Measurements from ENCODE around the gene MEOX1.

Gene MEOX1

DNA sequence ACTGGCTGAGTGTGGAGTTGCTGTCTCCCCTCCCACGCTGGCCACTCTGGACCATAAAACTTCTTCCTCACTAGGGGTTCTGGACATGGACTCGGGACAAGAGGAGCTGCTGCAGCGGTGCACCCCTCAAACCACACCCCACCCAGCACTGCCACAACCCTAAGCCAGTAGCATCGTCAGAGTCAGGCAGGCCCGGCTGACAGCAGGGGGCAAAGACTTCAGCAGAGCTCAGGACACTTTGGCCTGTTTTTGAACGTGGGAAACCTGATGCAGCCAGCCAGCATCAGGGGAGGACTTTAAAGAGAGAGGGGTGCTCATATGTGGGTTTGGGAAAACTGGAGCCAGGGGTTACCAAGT lies 9.6 kb downstream of the MEOX1 start:
- DNase-seq, result no peak

DNA sequence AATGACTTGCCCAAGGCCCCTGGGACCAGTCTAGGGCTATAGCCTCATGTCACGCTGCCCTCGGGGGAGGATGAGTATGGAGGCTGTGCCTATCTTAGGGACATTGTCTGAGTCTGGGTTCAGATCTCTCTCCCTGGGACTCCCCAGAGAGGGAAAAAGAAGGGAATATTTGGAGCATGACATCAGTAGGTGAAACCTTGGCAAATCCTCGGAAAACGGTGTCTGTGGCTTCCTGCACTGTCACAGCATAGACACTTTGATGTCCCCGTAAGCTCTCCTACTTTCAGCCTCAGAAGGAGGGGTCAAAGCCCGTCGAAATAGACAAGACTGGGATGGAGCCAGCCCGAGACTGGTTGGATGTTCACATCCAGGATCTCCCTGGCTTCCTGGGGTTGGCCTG lies 11.3 kb downstream of the MEOX1 start:
- DNase-seq, result no peak

GRCh38 chr17:43648916-43649315 lies 12.8 kb downstream of the MEOX1 start:
- DNase-seq, result no peak

- DNase-seq, result no peak
Observed at GRCh38 chr17:43645765-43646481, 15.8 kb downstream of the MEOX1 start.

- no peak for DNase-seq
Observed at GRCh38 chr17:43645450-43645764, 16.3 kb downstream of the MEOX1 start.

GRCh38 chr17:43644081-43644480 lies 17.6 kb downstream of the MEOX1 start:
- DNase-seq, result no peak

DNA sequence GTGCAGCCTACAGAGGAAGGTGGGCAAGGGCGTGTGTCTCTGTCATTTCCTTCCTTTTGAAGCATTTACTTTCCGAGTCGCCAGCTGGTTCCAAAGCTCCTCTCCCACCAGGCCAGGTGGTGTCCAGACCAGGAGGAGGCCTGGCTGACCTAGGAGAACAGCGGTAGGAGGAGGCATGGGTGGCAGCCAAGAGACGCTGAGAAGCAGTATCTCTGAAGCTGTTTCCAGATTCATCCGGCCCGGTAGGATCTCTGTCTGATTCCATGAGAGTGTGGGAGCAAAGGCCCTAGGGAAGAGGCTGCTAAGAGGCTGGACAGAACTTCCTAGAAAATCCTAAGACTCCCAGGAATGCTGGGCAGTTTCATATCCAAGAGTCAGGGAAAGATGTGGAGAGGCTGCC lies 20.3 kb downstream of the MEOX1 start:
- DNase-seq, result no peak

DNA sequence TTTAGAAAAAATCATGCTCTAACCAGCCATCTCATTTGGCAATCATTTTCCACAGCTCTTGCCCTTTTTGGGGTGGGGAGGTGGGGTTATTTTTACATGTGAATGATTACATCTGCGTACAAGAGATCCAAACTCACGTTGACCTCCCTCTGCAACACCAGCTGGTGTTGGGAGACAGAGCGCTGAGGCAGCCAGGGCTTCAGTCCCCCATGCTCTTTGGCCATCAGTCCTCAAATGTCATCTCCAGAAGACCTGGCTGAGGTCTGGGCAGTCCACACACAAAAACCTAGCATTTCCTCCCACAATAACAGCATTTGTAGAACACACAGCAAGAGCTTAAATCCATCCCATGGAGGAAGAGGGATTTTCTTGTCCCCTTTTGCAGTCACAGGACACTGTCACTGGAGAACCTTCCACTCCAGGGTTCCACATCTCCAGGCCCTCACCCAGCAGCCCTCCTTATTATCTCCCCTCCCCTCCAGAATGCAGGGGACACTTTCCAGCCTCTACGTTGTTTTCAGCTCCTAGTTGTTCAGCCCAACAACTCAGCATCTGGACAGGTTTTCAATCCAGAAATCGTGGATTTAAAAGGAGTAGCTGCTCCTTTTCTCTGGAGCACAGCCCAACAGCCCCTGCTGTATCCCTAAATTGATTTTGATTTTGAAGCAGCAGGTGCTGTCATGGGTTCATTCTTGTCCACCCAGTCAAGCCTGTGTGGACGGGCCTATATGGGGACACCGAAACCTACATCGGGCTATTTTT lies 21.1 kb downstream of the MEOX1 start:
- DNase-seq, result peak; percentile 26

DNA sequence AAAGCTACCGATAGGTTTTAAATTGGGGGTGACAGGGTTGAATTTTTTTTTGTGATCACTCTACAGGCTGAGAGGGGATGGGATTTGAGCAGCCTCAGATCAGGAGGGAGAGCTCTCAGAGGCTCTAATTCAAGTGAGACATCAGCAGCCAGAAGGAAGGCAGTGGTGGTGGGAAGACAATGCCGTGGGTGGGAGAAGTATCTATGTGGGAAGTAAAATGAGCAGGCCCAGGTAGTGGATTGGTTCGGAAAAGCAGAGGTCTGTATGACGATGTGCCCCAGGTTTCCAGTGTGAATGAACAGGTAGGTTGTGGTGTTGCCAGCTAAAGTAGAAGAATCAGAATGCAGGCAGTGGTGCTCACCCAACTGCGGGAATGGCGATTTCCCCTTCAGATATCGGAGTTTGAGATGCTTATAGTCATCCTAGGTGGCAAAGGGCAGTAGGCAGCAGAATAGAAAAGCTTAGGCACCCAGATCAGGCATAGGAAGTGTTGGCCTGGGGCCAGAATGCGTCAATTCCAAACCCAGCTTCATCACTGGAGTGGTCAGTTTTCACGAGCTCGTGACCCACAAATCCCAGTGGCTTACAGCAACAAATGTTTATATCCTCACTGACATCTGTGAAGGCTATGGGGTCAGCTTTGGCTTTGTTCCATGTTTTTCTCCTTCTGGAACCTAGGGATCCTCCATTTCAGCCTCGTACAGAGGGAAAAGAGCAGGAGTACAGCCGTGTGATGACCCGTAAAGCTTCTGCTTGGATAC lies 24.0 kb downstream of the MEOX1 start:
- no peak for DNase-seq

- no peak for DNase-seq
Observed at GRCh38 chr17:43636426-43636825, 25.3 kb downstream of the MEOX1 start.

GRCh38 chr17:43634591-43635125 lies 27.1 kb downstream of the MEOX1 start:
- no peak for DNase-seq

- no peak for DNase-seq
Observed at GRCh38 chr17:43632221-43632620, 29.5 kb downstream of the MEOX1 start.

DNA sequence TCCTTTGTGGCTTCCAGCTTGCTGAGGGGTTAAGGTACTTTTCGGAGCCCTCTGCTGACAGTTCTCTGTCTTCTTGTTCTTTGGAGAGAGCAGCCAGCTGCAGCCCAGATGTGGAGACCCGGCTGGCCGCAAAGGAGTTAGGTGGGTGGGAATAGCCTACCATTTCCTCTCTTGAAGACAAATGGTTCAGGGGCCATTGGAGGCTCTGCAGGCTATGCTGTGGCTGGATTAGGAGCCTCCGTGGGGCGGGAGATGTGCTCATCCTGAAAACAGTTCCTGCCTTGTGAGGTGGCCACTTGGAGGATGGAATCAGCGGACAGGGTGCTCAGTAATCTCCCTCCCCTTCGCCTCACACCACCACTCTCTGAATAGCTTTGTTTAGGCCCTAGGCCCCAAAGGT lies 30.3 kb downstream of the MEOX1 start:
- no peak for DNase-seq

- DNase-seq, result no peak
Observed at GRCh38 chr17:43628089-43628650, 33.6 kb downstream of the MEOX1 start.

GRCh38 chr17:43627653-43628052 lies 34.1 kb downstream of the MEOX1 start:
- DNase-seq, result no peak

- DNase-seq, result no peak
Observed at GRCh38 chr17:43626023-43626422, 35.7 kb downstream of the MEOX1 start.

DNA sequence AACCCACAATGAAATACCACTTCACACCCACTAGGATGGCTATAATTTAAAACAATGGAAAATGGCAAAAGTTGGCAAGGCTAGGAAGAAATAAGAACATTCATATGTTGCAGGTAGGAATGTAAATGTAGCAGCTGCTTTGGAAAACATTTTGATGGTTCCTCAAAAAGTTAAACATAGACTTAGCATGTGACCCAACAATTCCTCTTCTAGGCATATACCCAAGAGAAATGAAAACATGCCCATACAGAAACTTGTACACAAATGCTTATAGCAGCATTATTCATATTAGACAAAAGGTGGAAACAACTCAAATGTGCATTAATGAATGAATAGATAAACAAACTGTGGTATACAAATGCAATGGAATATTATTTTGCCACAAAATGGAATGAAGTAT lies 36.1 kb downstream of the MEOX1 start:
- DNase-seq, result no peak

DNA sequence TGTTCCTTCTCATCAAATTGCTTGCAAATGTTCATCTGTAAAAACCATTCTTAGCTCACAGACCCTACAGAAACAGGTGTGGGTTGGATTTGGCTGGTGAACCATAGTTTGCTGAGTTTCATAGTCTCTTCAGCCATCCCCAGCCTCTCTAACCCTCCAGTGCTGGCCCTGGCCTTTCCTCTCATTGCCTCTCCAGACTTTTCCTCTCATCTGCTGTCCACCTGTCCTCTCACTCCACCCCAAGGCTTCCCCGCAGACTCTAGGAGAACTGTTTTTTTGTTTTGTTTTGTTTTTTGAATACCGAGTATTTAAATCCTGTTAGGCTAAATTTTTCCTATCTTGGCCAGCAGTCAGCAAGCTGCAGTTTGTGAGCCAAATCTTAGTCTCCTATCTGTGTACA lies 41.1 kb downstream of the MEOX1 start:
- DNase-seq, result no peak

DNA sequence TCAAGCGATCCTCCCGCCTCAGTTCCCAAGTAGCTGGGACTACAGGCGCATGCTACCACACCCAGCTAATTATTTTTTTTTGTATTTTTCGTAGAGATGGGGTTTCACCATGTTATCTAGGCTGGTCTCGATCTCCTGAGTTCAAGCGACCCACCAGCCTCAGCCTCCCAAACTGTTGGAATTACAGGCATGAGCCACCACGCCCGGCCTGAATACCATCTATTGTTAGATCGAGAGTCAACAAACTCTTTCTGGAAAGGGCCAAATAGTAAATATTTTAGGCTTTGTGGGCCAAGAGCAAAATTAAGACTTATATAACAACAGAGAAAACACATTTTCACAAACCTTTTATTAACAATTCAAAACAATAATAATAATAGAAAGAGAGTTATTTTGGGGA lies 41.6 kb downstream of the MEOX1 start:
- no peak for DNase-seq

- DNase-seq, result no peak
Observed at GRCh38 chr17:43619705-43620104, 42.0 kb downstream of the MEOX1 start.

DNA sequence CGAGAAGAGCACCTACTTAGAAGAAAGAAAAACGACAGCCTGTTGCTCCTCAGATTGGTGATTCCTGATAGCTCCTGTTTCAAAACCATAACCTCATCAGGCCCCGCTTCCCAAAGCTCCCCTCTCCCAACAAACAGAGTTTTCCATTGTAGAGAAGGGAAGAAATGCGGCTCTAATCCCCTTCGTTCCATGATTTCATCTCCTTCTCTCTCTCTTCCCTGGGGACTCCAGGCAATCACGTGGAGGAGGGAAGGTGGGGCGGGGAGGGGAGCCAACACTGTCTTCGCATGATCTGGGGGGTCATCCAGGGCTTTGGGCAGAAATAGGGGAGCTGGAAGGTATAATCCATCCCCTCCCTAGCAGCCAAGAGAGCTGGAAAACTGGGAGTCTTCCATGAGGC lies 43.4 kb downstream of the MEOX1 start:
- no peak for DNase-seq

GRCh38 chr17:43616852-43617251 lies 44.9 kb downstream of the MEOX1 start:
- DNase-seq, result no peak

DNA sequence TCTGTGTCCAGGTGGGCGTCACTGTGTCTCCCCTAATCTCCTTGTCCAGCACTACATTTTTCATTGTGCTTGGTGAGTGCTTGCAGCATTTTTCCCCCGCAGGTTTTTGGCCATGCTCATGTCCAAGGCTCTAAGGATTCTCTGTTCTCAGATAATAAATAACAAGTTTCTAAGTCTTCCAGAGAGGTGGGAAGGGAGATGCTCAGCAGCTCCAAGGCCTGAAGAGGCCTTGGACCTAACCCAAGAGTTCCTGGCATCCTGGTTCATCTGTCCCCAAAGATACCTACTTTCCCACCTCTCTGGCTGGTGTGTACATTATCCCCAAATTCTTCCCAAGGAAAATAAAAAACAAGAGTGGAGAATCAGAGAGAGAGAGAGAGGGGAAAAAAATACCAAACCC lies 45.3 kb downstream of the MEOX1 start:
- DNase-seq, result no peak

GRCh38 chr17:43616029-43616351 lies 45.7 kb downstream of the MEOX1 start:
- DNase-seq, result no peak

Data from NCI-H1694 (cell line).